H1 (cell line): ENCODE measurements around the gene MAPK9. TPM values are rescaled to one million over a fixed set of nuclear protein-coding genes. Genes with fewer than 3 reads are reported as not detected.
A peak's percentile ranks its signal among the peaks of the same experiment; 100 is the strongest.

Experiments used
- POLR2AphosphoS5 ChIP-seq: IDR thresholded peaks from 2 replicates; pipeline ENCODE4 v1.6.1; 2011; ENCODE audit warnings: low read depth, low read length
- RXRA ChIP-seq: IDR thresholded peaks from 2 replicates; pipeline ENCODE4 v1.6.1; 2011; ENCODE audit warnings: low read depth, mild to moderate bottlenecking, low read length, moderate library complexity; ENCODE audit not compliant: insufficient read depth
- TAF7 ChIP-seq: optimal IDR thresholded peaks from 2 replicates; pipeline ENCODE3; 2011; ENCODE audit warnings: low read depth, mild to moderate bottlenecking, inconsistent platforms, low read length, moderate library complexity, borderline replicate concordance
- polyA plus RNA-seq, 7 experiments: library from polyadenylated mRNA; depleted of rRNA in 3 of 7; stranded (reverse) in 5 of 7; unstranded in 2 of 7; fragments of >200 nt in 5 of 7; fragments of 200-250 nt in 2 of 7; gene quantifications; 1 replicate in 5 of 7; 2 replicates in 1 of 7; 4 replicates in 1 of 7; pipeline versions ENCODE4 v1.2.1 to v1.2.3, GENCODE V29; 2011 to 2013; ENCODE audit warnings: missing spikeins in 2 of 7, mixed read lengths in 2 of 7
- total RNA-seq: library from RNA; stranded (reverse); fragmentation: NEBNext Ultra II Directional; extraction: Animal tissue kit (Norgen Biotek cat#: 25700); gene quantifications from 2 replicates; pipeline ENCODE4 v1.2.1, GENCODE V29; 2021
- TF ChIP-seq, protein P1 (sequence below), 3 experiments: IDR thresholded peaks; 1 replicate in 2 of 3; 2 replicates in 1 of 3; pipeline versions ENCODE4 v1.5.1 to v1.6.1; 2011; ENCODE audit warnings: low read length in 3 of 3, mild to moderate bottlenecking in 3 of 3, inconsistent platforms in 2 of 3, low read depth in 1 of 3, moderate library complexity in 1 of 3; ENCODE audit not compliant: insufficient read depth in 1 of 3; ENCODE audit errors: control extremely low read depth in 1 of 3

MAPK9 gene
- total and polyA plus RNA-seq, 2 of the 8 experiments (the other 6 are each of a cell fraction or from before 2014, with no cell fraction given): 22.3 to 43.7 TPM

DNA sequence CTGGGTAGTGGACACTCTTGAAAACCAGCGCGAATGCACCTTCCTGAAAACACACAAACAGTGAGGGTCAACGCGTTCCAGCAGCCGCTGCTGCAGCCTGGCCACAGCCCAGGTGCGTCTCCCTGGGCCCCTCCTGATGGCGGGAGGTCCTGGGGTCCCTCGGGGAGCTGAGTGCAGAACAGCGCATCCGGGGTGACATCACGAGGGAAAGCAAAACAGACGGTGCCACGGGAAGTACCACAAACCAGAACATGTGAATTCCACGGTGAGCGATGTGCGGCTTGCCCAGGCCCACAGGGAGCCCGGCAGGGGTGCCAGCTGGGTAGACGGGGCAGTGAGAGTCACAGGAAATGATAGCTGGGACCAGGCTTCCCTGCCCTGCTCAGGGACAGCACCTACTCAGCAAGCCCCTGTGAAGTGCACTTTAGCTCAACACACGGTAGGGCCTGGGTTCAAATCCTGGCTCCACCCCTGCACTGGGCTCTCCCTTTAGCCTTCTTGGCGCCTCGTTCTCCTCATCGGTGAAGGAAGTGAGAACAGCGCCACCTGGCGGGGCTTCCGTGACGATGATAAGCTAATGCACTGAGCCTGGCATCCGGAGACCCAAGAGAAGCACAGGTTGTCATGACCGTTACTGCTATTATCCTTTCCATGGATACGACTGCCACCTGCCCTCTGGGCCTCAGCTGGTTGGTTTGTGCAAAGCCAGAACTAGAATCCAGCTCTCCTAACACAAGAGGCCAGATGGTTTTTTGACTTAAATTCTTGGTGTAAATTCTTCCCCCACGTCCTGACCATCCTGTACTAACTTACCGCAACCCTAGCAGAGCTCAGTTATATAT, 36.6 kb upstream of the MAPK9 start (continued):
- TF ChIP-seq, protein P1, sequence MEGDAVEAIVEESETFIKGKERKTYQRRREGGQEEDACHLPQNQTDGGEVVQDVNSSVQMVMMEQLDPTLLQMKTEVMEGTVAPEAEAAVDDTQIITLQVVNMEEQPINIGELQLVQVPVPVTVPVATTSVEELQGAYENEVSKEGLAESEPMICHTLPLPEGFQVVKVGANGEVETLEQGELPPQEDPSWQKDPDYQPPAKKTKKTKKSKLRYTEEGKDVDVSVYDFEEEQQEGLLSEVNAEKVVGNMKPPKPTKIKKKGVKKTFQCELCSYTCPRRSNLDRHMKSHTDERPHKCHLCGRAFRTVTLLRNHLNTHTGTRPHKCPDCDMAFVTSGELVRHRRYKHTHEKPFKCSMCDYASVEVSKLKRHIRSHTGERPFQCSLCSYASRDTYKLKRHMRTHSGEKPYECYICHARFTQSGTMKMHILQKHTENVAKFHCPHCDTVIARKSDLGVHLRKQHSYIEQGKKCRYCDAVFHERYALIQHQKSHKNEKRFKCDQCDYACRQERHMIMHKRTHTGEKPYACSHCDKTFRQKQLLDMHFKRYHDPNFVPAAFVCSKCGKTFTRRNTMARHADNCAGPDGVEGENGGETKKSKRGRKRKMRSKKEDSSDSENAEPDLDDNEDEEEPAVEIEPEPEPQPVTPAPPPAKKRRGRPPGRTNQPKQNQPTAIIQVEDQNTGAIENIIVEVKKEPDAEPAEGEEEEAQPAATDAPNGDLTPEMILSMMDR (IDR thresholded peaks at IDR 0.05; ENCODE audit: control extremely low read depth in 1 of 3, insufficient read depth in 1 of 3, low read depth in 1 of 3, low read length in 3 of 3): peak in 2 of 3 experiments; percentile 77 to 91; a peak in 3 of 4 replicates
- TF ChIP-seq RXRA (no peak), TAF7 (no peak), POLR2AphosphoS5 (0 out of 2 replicates have a peak, but pooled peaks have one; percentile 6)
- TF ChIP-seq, all 59 proteins: peak for 8
